ENCODE results near the gene TLE6. TPM values are rescaled to one million over a fixed set of nuclear protein-coding genes. Genes with fewer than 3 reads are reported as not detected.
"Not testable (repeated sequence)": the region's sequence is repeated elsewhere in the genome, so short reads cannot be mapped to it uniquely, and the experiment has no call there.

Gene TLE6
- total and polyA plus RNA-seq, 2 of the 8 experiments (the other 6 are each of a cell fraction or from before 2014, with no cell fraction given): 2.5 to 2.9 TPM

GRCh38 chr19:2992333-2992732, 15.0 kb downstream of the TLE6 start:
- H2BK120ac ChIP-seq (replicated peaks; ENCODE audit: low read depth, low read length); H4K8ac ChIP-seq (ENCODE audit: extremely low read depth, insufficient read depth, low read length); H2BK15ac ChIP-seq (ENCODE audit: low read length); FAIRE-seq; H3K14ac ChIP-seq (ENCODE audit: insufficient read length); H2BK12ac ChIP-seq (ENCODE audit: low read depth, low read length); H3K79me2 ChIP-seq (ENCODE audit: control insufficient read depth in 1 of 2, insufficient read depth in 2 of 2, low read length in 2 of 2); H2AK5ac ChIP-seq (ENCODE audit: low read depth, low read length); DNase-seq (ENCODE audit: low read depth in 1 of 2, low spot score in 2 of 2); H3K4me3 ChIP-seq (ENCODE audit: extremely low read depth in 1 of 4, insufficient read depth in 2 of 4, low read depth in 3 of 4, low read length in 4 of 4); H3K27me3 ChIP-seq (replicated peaks in 1 of 4; ENCODE audit: control insufficient read depth in 3 of 4, extremely low read depth in 1 of 4, insufficient read depth in 3 of 4, low read length in 3 of 4); H3K4ac ChIP-seq (replicated peaks; ENCODE audit: insufficient read length, low read depth, low read length); H4K20me1 ChIP-seq (replicated peaks in 1 of 2; ENCODE audit: control insufficient read depth in 1 of 2, insufficient read depth in 2 of 2, low read length in 2 of 2); H4K91ac ChIP-seq (replicated peaks; ENCODE audit: insufficient read length, low read length); H3K9ac ChIP-seq (replicated peaks in 1 of 4; ENCODE audit: extremely low read depth in 1 of 4, low read depth in 3 of 4, low read length in 3 of 4); H4K5ac ChIP-seq (ENCODE audit: insufficient read length, low read depth, low read length); H3K27ac ChIP-seq (ENCODE audit: low read depth, low read length); H3K23ac ChIP-seq (ENCODE audit: insufficient read length); H3K23me2 ChIP-seq (ENCODE audit: low read depth, low read length); H2BK20ac ChIP-seq (ENCODE audit: low read length); H3K9me3 ChIP-seq (ENCODE audit: insufficient read depth in 2 of 2, low read depth in 1 of 2, low read length in 1 of 2); H2BK5ac ChIP-seq (ENCODE audit: low read depth, low read length); H3K36me3 ChIP-seq (ENCODE audit: control insufficient read depth in 2 of 4, insufficient read depth in 4 of 4, low read length in 3 of 4); H3K56ac ChIP-seq (replicated peaks; ENCODE audit: insufficient read length, low read depth, low read length); H3K18ac ChIP-seq (ENCODE audit: extremely low read depth, low read length); H3K79me1 ChIP-seq (ENCODE audit: low read depth, low read length); H2AFZ ChIP-seq (ENCODE audit: low read length); H3K4me2 ChIP-seq (ENCODE audit: insufficient read depth in 1 of 2, low read depth in 2 of 2, low read length in 2 of 2): not testable (repeated sequence)
- peaks cover 0 to 12% (median 5%) of the 10 kb centered on the region in 4 experiments; a peak in 5 of 7 replicates for H3K4me1 ChIP-seq (replicated peaks in 1 of 4; ENCODE audit: control insufficient read depth in 3 of 4, insufficient read depth in 4 of 4, low read length in 3 of 4)
- 95% methylated on average over 11 of the region's 11 CpGs; no CpG with 5 or more reads in 1 of the 2 experiments for WGBS, 2 experiments (ENCODE audit: extremely low coverage in 1 of 2, insufficient coverage in 1 of 2, insufficient read length in 1 of 2, insufficient replicate concordance in 2 of 2, low coverage in 1 of 2, low lambda C conversion rate in 2 of 2, missing lambda C conversion rate in 1 of 2)
- ChIA-PET CTCF (ENCODE audit: partially characterized antibody) (interaction anchor here (0.6 to 1.0 kb wide), 2 partner anchors 84 to 146 kb away, joined by 3 to 6 read pairs; no protein-coding TSS in a partner anchor), POLR2A (ENCODE audit: partially characterized antibody) (interaction anchor here (0.7 to 1.8 kb wide), 3 partner anchors 9 to 21 kb away, joined by 3 to 5 read pairs (median 4); no protein-coding TSS in a partner anchor)
